Progenitor cell of endocrine pancreas (in vitro differentiated cells): ENCODE results near the gene SLC7A11. TPM values are rescaled to one million over a fixed set of nuclear protein-coding genes. Genes with fewer than 3 reads are reported as not detected.

Source experiments
- DNase-seq: peaks from one replicate; pipeline ENCODE4 v3.0.0; 2021; ENCODE audit warnings: low spot score; ENCODE audit not compliant: unreplicated experiment
- H3K27ac Mint-ChIP-seq: 2 replicates; pipeline ENCODE4 v1.8.0; 2021; ENCODE audit warnings: mild to moderate bottlenecking, moderate library complexity, mixed read lengths
- H3K27me3 Mint-ChIP-seq: 2 replicates; pipeline ENCODE4 v1.8.0; 2021; ENCODE audit warnings: mixed read lengths
- H3K36me3 Mint-ChIP-seq: 2 replicates; pipeline ENCODE4 v1.8.0; 2022; ENCODE audit warnings: mixed read lengths; ENCODE audit not compliant: insufficient read depth
- H3K4me1 Mint-ChIP-seq: 2 replicates; pipeline ENCODE4 v1.8.0; 2021; ENCODE audit warnings: low read depth, mixed read lengths
- H3K4me3 Mint-ChIP-seq: 2 replicates; pipeline ENCODE4 v1.8.0; 2021; ENCODE audit warnings: low read depth, mild to moderate bottlenecking, moderate library complexity, mixed read lengths
- H3K9me3 Mint-ChIP-seq: 2 replicates; pipeline ENCODE4 v1.8.0; 2021; ENCODE audit warnings: low read depth, mixed read lengths
- CTCF ChIP-seq: fragments of 200-600 bp; sonication (generic); IDR thresholded peaks from one replicate; pipeline ENCODE4 v1.5.0; 2021; ENCODE audit warnings: antibody characterized with exemption, mild to moderate bottlenecking; ENCODE audit not compliant: unreplicated experiment
- total RNA-seq: library from RNA; stranded (reverse); gene quantifications from 2 replicates; pipeline ENCODE4 v1.2.1, GENCODE V29; 2021

Gene SLC7A11
- total RNA-seq, 1 donor from 2014 or later: 8.2 TPM

GRCh38 chr4:138158746-138159297 is 83.3 kb downstream of the SLC7A11 start:
- Mint-ChIP-seq H3K27me3 (no peaks in the 10 kb centered on the region), H3K36me3 (no peaks in the 10 kb centered on the region), H3K27ac (no peak overlapping the region), H3K4me1 (peaks cover 5% of the 10 kb centered on the region), H3K4me3 (no peak overlapping the region), H3K9me3 (no peaks in the 10 kb centered on the region)
- DNase-seq: no peak
- no peak for TF ChIP-seq CTCF

GRCh38 chr4:138140879-138141278 is 101.3 kb downstream of the SLC7A11 start:
- DNase-seq: no peak
- Mint-ChIP-seq H3K9me3 (no peaks in the 10 kb centered on the region), H3K4me3 (no peak overlapping the region)

GRCh38 chr4:138138774-138139173 is 103.4 kb downstream of the SLC7A11 start:
- no peaks in the 10 kb centered on the region for H3K27me3 Mint-ChIP-seq
- no peaks in the 10 kb centered on the region for H3K9me3 Mint-ChIP-seq
- H3K27ac Mint-ChIP-seq: no peak overlapping the region
- peaks cover 26% of the 10 kb centered on the region for H3K4me1 Mint-ChIP-seq
- TF ChIP-seq CTCF: no peak
- H3K36me3 Mint-ChIP-seq: no peaks in the 10 kb centered on the region
- H3K4me3 Mint-ChIP-seq: no peak overlapping the region
- no peak for DNase-seq

More at GRCh38 chr4:138140879-138141278, 101.3 kb downstream of the SLC7A11 start:
- no peak for TF ChIP-seq CTCF
- Mint-ChIP-seq H3K27me3 (no peaks in the 10 kb centered on the region), H3K36me3 (no peaks in the 10 kb centered on the region), H3K4me1 (peaks cover 19% of the 10 kb centered on the region), H3K27ac (no peak overlapping the region)

GRCh38 chr4:138135610-138136009 is 106.5 kb downstream of the SLC7A11 start:
- H3K36me3 Mint-ChIP-seq: peaks cover 5% of the 10 kb centered on the region
- peaks cover 15% of the 10 kb centered on the region for H3K9me3 Mint-ChIP-seq
- H3K4me1 Mint-ChIP-seq: peaks cover 12% of the 10 kb centered on the region
- peak overlapping the region; percentile 38 for H3K27ac Mint-ChIP-seq
- TF ChIP-seq CTCF: no peak
- DNase-seq: no peak
- H3K4me3 Mint-ChIP-seq: no peak overlapping the region
- no peaks in the 10 kb centered on the region for H3K27me3 Mint-ChIP-seq

- DNase-seq: no peak
- no peaks in the 10 kb centered on the region for H3K36me3 Mint-ChIP-seq
- H3K27ac Mint-ChIP-seq: no peak overlapping the region
- no peak overlapping the region for H3K4me3 Mint-ChIP-seq
- TF ChIP-seq CTCF: no peak
- H3K9me3 Mint-ChIP-seq: peaks cover 9% of the 10 kb centered on the region
- H3K27me3 Mint-ChIP-seq: no peaks in the 10 kb centered on the region
- peaks cover 7% of the 10 kb centered on the region for H3K4me1 Mint-ChIP-seq
These were observed 123.9 kb downstream of the SLC7A11 start for GRCh38 chr4:138118270-138118669.
